HG03066 (cell line): ENCODE measurements around the gene S100P.
A peak's percentile ranks its signal among the peaks of the same experiment; 100 is the strongest.
"Not testable (repeated sequence)": the region's sequence is repeated elsewhere in the genome, so short reads cannot be mapped to it uniquely, and the experiment has no call there.

ENCODE experiments used
- ATAC-seq: cut with Tn5 transposase; IDR thresholded peaks from one replicate; pipeline ENCODE4 v1.9.1; 2021; ENCODE audit warnings: low read depth; ENCODE audit not compliant: unreplicated experiment

The S100P gene

DNA sequence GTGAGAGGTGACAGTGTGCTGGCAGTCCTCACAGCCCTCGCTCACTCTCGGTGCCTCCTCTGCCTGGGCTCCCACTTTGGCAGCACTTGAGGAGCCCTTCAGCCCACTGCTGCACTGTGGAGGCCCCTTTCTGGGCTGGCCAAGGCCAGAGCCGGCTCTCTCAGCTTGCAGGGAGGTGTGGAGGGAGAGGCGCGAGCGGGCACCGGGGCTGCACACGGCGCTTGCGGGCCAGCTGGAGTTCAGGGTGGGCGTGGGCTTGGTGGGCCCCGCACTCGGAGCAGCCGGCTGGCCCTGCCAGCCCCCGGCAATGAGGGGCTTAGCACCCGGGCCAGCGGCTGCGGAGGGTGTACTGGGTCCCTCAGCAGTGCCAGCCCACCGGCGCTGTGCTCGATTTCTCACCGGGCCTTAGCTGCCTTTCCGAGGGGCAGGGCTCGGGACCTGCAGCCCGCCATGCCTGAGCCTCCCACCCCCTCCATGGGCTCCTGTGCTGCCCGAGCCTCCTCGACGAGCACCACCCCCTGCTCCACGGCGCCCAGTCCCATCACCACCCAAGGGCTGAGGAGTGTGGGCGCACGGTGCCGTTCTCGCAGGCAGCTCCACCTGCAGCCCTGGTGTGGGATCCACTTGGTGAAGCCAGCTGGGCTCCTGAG lies 21.0 kb upstream of the S100P start:
- not testable (repeated sequence) for ATAC-seq

DNA sequence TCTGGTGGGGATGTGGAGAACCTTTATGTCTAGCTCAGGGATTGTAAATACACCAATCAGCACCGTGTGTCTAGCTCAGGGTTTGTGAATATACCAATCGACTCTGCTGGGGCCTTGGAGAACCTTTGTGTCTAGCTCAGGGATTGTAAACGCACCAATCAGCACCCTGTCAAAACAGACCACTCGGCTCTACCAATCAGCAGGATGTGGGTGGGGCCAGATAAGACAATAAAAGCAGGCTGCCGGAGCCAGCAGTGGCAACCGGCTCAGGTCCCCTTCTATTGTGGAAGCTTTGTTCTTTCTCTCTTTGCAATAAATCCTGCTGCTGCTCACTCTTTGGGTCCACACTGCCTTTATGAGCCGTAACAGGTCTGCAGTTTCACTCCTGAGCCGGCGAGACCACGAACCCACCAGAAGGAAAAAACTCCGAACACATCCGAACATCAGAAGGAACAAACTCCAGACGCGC lies 20.5 kb upstream of the S100P start:
- not testable (repeated sequence) for ATAC-seq

DNA sequence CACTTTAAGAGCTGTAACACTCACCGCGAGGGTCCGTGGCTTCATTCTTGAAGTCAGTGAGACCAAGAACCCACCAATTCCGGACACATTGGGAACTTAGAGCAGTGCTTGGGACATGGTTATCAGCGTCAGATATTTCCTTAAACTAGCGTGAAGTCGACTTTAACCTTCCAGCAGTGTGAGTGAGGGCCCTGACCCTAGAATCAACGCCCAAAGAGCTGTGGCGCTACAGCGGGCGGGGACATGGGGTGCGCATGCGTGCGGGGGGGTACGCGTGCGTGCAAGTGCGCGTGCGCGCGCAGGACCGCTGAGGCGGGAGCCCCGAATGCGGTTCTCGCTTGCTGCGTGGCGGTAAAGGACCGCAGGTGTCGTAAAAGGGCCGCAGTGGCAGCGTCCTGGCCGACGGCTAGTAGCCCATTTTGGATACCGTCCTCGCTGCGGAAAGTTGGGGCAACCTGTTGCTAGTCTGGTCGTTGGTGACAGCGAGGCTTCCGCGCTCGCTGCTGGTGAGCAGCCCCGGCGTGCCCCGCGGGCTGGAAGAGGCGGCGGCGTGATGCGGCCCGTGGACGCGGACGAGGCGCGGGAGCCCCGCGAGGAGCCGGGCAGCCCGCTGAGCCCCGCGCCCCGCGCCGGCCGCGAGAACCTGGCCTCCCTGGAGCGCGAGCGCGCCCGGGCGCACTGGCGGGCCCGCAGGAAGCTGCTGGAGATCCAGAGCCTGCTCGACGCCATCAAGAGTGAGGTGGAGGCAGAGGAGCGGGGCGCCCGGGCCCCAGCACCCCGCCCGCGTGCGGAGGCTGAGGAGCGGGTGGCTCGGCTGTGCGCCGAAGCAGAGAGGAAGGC lies 19.8 kb upstream of the S100P start:
- peak; percentile 62 for ATAC-seq

DNA sequence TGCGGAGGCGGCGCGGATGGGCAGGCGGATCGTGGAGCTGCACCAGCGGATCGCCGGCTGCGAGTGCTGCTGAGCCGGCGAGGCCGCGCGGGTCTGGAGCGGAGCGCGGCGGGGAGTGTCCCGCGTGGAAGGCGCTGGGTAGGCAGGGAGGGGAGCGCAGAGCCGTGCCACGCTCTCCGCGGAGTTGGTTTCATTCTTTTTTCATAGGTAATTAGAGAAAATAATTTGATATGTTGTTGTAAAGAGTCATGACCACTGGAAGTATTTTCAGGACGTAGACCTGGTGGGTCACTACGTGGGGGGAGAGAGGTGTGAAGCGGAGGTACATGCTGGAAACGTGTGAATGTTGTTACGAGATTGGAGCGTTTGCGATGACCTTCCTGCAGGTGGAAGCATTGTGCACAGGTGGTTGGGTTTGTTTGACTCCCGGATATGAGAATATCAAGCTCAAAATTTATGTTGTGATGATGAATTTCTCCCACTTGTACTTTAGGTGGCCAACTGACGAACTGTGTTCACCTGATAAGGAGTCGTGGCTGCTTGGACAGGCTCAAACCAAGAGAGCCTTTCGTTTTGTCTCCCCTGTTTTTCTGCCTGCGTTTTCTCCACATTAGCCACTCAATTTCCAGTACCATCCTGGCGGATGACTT lies 19.1 kb upstream of the S100P start:
- ATAC-seq = peak; percentile 49

DNA sequence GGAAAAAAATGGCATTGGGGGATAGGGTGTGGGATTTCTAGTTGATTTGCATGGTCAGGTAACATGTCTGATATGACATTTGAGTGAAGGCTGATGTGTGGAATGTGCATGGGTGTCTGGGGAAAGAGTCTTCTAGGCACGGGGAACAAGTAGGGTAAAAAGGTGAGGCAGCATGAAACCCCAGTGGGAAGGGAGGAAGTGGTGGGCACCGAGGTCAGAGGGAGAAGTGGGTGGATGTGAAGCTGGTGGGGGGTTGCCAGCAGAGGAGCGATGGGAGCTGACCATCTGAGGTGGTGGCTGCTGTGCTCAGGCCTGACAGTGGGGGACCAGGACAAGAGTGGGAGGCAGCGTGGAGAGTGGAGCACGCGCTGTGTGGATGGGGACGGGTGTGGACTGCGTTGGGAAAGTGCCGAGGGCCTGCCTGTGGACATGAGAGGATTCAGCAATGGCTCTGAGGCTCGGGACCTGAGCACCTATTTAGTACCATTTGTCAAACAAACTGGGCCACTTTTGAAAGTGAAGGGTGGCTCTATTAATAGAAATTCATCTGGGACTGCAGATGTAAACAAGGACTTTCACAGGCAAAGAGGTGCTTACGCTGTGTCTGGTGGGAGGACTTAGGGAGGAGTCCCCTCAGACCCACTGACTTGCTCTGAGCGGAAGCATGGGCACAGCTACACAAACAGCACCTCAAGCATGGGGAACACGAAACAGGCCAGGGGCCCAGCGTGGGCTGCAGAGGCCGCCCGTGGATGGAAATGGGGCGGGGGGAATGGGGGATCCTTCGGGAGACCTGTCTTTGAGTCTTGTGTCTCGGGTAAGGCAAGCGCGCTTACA lies 16.7 kb upstream of the S100P start:
- ATAC-seq = no peak

DNA sequence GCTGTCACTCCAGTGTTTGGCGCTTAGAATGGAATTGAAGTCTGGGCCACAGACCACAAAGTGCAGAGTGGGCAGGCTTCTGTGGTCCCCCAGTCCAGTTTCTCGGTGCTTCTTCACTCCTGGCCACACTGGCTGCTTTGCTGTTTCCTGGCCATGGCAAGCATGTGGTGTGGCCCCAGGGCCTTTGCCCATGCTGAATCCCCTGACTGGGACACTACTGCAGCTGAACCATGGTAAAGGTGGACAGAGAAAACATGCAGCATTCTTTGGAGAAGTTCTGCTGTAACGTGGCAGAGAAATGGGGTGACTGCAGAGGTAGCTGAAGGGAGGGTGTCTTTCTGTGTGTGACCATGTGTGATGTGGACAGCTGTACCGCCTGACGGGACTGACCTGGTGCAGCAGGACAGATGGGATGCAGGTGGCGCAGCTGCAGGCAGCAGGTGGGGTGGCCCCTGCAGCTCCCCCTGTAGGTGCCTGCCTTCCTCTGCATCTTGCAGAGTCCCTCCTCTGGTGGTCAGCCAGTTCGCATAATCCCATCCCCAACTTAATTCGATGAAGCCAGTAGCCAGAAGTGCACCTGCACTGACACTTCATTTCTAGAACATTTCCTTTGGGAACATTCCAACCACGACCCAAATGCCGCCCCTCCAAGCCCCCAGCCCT lies 13.2 kb upstream of the S100P start:
- no peak for ATAC-seq

DNA sequence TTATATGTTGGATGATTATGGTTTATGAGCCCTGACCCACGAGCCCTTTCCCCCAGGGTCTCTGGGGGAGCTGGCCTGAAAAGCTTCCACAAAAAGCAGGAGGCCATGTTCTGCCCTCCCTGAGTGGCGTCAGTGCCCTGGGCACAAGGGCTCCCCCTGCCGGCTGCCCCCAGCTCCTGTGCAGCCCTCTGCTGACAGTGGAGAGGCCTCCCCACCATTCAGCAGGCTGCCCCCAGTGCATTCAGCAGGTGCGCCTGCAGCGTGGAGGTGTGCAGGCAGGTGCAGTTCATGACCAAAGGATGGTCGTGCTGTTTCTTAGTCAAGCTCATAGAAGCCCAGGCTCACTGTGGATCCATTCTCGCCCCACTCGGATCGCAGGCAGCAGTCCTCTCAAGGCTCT lies 12.5 kb upstream of the S100P start:
- no peak for ATAC-seq

DNA sequence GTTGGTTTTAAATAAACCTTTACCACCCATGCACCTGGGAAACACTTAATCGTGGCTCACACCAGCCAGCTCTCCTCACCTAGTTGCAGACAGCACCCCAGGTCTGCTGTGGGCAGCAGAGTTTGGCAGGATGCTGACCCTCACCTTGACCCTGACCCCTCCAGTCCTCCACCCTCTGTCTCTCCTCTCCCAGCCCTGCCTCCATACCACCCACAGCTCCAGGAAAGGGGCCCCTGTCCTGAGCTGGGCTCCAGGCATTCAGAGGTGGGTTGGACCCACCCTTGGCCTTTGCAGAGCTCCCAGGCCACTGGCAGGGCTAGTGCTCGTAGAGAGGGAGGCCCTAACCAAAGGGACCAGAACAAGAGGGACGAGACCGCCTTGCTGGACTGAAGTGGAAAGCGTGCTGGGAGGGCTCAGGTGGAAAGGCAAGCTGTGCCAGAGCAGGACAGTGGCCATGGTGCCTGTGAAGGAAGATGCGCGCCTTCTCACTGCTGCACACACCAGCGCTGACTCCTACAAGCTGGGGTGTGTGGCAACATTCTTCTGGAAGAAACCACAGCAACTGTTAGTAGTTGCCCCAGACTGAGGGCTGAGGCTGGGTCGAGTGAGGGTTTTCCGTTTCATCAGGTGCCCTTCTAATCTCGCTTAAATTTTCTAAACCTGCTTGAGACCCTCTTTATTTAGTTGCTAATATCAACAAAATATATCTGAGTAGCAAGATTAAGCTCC lies 10.7 kb upstream of the S100P start:
- ATAC-seq = no peak

DNA sequence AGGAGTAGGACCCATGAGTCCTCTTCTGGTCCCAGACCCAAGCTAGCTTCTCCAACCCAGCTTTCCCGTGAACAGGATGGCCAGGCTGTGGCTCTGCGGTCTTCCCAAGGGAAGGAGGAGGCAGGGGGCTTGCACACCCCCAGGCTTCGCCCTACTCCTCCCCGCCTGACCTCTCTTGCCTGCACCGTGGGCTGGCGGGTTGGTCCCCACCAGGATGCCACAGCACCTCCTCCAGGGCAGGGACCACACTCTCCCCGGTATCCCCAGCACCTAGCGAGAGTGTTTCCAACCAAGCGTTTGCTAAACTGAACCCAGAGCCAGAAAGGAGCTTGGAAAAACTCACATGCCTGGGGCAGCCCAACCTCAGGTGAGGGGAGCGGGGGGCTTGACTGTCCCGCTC lies 9.0 kb upstream of the S100P start:
- ATAC-seq = no peak

DNA sequence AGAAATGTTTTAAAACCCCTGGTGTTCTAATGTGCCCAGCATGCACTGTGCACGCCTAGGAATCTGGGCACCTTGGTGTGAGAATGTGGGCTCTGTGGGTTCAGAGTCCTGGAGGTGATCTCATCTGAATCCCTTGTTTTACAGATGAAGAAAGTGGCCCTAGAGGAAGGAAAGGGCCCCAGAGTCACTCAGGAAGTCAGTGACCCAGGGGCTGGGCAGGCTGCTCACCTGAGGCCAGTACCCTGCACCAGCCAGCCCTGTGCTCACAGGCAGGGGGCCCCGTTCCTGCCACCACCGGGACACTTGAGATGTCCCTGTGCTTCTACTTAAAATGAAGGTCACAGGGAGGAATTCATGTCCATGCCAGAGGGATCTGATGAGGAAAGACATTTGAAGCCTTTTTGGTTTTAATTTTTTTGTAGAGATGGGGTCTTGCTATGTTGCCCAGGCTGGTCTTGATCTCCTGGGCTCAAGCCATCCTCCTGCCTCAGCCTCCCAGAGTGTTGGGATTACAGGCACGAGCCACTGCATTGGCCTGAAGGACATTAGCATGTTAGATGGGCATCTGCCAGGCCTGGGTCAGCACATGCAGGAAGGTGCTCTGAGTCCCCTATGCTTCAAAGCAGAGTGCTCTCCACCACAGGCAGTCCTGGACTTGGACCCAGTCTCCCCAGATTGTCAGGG lies 7.4 kb upstream of the S100P start:
- ATAC-seq = no peak

DNA sequence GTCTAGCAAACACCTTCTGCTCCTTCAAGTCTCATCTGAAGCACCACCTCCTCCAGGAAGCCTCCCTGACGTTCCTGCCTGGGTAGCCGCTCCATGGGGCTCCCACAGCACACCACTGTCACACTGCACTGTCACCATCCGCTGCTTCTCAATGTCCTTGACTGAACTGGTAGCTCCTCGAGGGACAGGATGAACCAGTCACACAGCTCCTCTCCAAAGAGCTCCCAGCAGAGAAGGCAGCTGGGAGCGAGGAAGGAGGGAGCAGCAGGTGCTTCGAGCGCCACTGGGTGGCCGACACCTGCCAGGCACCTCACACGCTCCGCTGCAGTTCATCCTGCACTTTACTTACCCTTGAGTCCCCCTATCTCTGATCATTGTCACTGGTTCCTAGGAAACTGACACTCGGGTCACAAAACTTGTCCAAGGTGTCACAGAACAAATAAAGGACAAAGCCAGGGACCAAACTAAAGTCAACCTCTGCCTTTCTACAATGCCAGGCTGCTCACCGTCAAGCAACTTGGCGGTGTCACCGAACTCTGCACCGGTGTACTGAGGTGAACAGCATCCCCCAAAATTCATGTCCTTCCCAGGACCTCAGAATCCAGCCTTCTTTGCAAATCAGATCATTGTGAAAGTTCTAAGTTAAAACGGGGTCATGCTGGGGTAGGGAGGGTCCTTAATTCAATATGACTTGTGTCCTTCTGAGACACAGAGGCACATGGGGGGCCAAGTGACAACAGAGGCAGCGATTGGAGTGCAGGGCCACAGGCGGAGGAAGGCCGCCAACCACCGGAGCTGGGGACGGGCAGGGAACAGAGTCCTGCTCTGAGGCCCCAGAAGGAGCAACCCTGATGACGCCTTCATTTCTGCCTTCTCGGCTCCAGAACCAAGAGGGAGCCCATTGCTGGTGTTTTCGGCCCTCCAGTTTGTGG lies 5.5 kb upstream of the S100P start:
- no peak for ATAC-seq

DNA sequence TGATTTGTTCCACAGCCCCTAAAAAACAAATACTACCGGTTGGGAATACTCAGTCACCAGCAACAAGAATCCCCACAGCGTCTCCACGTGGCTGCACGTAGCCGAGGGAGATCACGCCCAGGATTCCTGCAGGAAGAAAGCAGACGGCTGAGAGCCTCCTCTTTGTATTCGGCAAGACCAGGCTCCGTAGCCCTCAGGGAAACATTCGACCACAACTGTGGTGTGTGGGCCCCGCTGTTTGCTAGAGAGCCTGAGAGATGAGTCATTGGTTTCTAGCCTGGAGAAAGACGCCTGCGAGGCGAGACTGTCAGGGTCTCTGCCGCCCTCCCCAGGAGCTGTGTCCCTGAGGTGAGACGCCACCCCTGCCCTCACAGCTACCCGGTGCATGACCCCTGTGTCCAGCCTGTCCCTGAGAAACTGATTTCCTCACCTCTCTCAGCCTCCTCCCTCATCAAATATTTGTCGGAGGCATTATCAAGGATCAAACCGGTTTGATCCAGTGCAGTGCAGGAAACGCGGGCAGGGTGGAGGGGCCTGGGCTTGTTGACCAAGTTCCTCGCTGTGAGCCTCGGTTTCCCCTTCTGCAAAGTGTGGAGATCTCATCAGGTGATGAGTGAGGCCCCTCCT lies 4.7 kb upstream of the S100P start:
- no peak for ATAC-seq

DNA sequence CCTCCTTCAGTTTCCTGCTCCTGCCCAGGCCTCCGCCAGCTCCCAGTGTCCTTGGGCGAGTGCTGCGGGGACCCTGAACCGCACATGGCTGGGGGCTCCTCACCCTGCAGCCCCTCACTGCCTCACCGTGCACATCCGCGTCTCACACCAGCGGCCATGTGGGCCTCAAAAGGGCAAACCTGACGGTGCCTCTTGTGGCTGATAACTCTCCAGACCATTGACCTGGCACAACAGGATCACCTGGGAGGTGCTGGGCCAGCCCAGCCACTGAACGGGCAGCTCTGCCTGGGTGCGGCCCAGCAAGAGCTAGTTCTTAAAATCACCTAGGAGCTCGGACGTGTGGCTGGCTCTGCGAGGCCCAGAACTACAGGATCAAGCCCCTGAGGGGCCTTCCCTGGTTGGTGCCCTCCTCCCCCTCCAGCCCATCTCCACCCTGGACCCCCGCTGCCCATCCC lies 4.1 kb upstream of the S100P start:
- ATAC-seq = no peak

DNA sequence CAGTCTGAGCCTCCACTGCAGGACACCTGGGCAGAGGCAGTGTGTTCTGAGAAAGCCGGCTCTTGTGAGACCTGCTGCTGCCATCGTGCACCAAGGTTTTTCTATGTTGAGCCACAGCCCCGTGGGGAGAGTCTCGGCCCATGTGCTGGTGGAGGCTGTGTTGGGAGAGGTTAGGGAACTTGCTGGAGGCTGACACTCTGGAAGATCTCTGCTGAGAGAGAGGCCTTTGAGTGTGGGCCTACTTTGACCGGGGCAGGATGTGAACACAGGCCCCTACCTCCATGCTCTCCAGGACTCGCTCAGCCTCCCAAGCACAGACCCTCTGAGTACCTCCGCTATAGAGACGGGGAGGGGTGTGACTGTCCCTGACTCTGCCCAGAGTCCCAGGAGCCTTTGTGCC lies 1.3 kb upstream of the S100P start:
- no peak for ATAC-seq

DNA sequence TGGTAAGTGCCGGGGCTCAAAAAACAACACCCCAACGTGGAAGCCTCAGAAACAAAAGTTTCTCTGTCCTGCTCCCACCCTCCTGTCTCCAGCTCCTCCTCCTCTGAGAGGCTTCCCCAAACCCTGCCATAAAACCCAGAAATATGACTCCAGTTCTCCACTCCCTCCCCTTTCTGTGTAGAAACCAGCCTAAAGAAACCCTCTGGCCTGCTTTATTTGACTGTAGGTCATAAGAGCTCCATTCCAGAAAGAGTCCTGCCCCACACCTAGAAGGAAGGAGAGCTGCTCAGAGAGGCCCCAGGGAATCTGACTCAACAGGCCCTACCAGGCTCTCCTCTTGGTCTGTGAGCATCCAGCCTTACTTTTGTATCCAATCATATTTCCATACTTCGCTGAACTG lies 872 bp upstream of the S100P start:
- no peak for ATAC-seq

DNA sequence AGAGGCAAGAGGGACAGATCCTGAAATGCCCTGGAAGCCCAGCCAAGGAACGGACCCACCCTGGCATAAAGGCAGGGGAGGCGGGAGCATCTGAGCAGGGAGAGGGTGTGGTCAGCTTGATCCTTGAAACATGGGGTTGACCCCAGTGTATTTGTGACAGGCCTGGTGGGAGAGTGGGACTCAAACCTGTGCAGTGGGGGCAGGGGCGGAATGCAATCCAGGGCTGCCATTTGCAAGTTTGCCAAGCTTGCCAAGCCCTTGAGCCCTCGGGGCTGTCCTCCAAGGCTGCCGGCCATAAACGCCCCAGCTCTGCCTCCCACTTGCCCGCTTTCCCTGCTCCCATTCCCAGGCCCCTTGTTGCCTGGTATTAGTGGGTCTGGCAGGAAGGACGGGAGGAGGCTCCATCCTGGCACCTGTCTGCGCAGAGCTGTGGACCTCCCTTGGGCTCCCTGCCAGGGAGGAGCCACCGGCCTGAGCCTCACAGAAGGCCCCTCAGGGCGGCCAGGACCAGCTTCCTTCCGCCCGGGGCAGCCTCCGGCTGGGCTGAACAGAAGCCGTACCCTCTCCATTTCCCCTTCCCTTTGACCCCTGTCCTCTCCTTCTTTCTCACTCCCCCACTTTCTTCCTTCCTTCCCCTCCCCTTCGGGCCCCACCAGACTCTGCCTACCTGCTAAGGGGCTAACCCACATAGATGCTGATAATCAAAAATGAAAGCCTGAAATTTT lies 661 bp downstream of the S100P start:
- ATAC-seq = no peak
